Stimulated activated CD8-positive, alpha-beta memory T cell treated with anti-CD3 and anti-CD28 coated beads, Interleukin-7, amount 100 ng/mL, for 48 hours (primary cell): ENCODE measurements around the gene GRIA4.
"Not testable (repeated sequence)": the region's sequence is repeated elsewhere in the genome, so short reads cannot be mapped to it uniquely, and the experiment has no call there.

ENCODE experiments used
- DNase-seq, 2 donors: peaks; one replicate each; pipeline ENCODE4 v3.0.0-alpha.2; 2020; ENCODE audit warnings: low read depth in 1 of 2; ENCODE audit errors: extremely low read depth in 1 of 2

GRIA4 gene

DNA sequence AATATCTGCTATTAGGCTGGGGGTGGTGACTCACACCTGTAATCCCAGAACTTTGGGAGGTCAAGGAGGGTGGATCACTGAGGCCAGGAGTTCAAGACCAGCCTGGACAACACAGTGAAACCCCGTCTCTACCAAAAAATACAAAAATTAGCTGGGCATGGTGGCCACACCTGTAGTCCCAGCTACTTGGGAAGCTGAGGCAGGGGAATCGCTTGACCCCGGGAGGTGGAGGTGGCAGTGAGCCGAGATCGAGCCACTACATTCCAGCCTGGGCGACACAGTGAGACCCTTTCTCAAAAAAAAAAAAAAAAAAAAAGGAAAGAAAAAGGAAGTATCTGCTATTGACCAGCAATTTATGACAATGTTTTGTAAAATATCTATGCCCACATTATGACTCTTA is 176.0 kb downstream of the GRIA4 start:
- not testable (repeated sequence) for DNase-seq

DNA sequence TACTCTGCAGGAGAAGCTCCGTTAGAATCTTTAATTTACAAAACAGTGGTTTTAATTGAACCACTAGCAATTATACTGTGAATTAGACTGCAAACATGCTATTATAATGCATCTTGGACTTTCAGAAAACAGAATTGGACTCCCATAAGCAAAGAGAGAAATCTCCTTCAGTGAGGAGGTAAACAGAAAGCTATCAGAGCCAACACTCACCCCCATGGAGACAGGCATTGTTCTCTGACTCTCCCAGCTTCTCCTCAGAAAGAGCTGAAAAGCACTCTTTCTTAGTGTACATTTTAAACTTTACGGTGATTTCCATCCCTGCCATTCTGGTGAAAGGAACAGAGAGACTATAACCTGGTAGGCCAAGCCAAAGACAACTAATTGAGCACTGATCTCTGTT is 176.9 kb downstream of the GRIA4 start:
- DNase-seq: no peak

DNA sequence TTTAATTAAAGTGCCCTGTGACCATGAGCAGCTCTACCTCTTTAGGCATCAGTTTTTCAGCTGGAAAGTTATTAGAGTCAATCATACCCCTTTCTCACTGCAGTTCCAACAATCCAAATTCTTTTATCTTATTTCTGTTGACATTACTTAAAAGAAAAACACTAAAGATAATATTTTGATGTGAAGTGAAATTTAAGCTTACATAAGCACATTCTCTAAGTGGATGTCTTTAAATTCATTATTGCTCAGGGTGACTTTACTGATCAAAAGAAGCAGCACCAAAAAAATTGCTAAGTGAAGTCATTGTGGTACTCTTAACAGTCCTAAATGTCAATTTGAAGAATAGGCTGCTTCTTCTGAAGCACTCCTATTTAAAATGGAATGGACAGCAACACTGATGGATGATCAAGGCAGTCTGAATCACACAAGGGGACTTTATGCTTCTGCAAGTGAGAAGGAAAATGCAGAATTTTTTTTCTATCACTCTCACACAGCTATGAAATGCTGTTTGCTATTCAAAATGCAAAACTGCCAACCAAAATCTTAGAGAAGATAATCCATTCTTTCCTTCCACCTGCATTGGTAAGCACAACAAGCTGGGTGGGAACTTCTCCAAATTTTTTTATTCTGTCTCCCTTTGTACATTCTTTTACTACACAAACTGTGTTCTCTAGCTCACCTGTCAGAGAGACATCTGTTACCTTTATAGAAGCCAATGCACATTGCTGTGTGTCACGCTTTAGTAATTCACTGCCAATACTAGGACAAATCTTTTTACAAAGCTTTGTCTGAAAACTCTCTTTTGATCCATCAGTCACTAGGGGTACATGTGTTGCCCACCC is 179.9 kb downstream of the GRIA4 start:
- DNase-seq: no peak

DNA sequence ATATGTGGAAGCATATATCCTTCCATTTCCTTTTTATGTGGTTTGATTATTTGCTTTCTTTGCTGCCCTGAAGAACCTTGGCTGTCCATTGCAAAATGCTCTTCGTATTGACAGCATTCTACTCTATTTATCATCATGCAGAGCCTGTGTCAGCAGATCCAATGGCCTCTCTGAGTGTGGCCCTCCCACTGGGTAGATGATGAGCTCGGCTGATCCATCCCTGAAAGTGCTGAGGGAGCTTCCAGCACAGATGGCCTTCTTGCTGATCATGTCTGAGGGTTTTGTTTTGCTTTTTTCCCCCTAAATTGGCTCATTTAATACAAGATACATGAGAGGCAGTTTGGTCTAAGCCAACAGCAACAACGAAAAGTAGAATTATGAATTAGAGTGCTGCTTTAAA is 181.0 kb downstream of the GRIA4 start:
- DNase-seq: no peak

DNA sequence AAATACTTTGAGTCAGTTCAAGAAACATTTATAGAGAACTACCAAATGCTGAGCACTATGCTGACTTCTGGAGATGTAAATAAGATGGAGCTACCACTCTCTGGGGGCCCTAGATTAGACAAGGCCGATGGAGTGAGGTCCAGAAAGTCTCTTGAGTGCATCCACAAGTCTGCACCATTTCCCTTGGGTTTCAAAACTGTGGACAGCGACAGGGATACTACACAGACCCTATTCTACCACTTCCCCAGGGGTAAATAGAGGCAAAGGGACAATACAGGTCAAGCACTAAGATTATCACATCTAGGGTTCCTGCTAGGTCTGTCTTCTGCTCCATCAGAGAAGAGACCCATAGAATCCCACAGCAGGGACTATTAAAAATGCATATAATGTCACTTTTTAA is 183.2 kb downstream of the GRIA4 start:
- no peak for DNase-seq

DNA sequence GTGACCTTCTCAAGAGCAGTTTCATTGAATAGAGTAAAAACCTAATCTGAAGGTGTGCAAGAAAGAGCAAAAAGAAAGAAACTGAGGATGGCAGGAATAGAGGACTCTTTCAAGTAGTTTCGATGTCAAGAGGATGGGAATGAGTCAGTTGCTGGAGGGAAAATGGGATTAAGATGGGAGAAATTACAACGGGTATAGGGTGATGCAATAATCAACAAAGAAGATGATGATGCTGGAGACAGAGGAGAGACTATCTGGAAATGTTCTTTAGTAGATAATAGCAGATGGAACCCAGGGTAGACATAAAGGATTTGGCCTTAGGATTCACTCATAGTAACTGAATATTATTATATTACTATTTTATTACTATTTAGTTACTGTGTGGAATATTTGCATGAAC is 189.4 kb downstream of the GRIA4 start:
- DNase-seq: no peak

DNA sequence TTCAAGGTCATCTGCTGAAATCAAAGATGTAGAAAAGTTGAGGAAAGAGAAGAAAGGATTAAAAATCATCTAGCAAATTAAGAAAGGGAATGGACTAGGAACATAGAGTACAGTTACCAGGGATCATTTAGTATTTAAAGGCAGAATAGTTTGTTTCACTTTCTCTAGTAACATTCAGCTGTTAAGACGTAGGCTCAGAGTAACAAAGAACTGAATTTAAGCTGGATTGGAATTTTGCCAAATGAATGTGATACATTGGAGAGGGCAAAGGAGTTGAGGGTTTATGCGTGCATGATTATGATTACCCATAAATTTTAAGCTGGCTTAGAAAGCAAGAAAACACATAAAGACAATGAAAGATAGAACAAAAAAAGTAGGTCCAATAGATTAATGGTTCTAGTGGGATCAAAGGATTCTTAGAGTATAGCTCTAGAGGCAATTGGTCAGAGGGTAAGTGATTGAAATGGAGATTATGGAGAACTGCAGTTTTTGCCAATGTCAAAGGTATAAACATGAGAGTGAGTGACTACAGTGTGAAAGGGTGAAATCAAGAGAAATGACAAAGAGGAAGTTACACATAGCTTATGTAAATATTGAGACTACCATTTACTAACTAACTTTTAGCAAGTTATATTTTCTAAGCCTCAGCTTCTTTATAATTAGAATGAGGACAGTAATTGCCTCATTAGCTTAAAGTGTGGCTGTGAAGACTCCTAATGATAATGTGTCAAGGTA is 190.0 kb downstream of the GRIA4 start:
- no peak for DNase-seq

DNA sequence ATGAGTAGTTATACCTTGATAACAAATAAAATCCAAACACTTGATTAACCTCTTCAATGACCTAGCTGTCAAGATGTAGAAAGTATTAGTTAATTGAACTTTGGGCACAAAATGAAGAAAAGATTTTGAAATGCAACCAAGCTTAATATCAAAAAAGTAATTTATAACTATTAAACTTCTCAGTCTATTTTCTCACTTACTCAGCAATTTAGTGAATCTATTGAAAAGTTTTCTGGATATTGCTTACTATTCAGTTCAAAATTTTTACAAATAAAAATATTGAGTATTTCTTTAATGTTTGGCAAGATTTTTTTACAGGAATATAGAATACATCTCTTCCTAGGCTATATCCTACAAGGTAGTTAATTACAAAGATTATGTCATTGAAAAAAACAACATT is 192.5 kb downstream of the GRIA4 start:
- no peak for DNase-seq

DNA sequence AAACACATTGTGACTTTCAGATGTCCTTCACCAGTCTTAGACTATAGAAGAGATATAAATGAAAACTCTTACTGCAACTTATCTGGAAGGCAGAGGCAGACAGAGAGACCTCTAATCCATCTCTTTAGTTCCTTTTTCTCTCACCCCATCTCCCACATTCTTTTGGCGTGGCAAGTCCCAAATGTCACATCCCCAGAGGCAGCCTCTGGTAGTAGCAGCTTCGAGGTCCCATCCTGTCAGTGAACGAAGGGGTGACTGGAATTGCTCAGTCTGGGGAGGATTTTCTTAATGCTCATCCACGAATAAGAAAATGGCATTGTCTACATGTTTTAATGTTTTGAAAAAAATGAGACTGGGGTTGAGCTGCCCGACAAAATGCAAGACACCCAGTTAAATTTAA is 201.4 kb downstream of the GRIA4 start:
- DNase-seq: no peak

DNA sequence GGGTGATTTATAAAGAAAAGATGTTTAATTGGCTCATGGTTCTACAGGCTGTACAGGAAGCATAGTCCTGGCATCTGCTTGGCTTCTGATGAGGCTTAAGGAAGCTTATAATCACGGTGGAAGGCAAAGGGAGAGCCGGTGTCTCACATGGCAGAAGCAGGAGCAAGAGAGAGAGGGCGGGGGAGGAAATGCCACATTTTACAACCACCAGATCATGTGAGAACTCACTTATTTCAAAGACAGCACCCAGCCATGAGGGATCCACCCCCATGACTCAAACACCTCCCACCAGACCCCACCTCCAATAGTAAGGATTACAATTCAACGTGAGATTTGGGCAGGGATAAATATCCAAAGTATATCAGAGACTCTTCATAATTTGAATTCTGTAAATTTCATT is 211.5 kb downstream of the GRIA4 start:
- no peak for DNase-seq

DNA sequence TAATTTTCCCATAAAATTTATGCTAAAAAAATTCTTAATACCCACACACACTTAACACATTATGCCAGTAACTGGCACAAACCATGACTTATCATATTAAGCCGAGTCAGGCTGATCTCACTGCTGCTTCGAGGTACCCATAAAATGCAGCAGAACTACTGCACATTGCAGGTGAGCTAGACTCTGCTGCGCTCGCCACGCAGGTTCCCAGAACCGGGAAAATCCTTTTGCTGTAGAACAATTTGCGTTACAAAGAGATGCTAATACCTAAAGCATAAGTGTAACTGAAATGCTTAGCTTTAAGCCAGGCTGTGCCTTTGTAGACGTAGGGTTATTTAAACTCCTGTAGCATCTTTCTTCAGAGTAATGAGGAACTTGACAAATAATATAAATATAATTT is 211.9 kb downstream of the GRIA4 start:
- no peak for DNase-seq

DNA sequence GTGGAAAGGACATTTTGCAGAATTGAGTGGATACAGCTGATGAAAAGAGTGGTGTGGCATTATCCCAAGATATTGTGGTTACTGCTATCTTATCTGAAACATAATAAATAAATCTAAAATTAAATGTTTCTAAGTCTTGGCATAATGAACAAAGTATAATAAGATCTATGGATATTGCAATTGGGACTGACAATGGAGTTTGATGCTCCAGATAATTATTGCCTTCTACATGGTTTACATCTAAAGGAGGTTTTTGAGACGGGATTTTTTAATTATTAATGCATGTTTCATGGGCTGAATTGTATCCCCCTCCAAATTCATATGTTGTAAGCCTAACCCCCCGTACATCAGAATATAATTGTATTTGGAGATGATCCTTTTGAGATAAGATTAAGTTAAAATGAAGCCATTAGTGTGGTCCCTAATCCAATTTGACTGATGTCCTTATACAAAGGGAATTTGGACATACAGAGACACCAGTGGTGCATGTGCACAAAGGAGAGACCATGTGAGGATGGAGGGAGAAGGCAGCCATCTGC is 213.7 kb downstream of the GRIA4 start:
- no peak for DNase-seq

DNA sequence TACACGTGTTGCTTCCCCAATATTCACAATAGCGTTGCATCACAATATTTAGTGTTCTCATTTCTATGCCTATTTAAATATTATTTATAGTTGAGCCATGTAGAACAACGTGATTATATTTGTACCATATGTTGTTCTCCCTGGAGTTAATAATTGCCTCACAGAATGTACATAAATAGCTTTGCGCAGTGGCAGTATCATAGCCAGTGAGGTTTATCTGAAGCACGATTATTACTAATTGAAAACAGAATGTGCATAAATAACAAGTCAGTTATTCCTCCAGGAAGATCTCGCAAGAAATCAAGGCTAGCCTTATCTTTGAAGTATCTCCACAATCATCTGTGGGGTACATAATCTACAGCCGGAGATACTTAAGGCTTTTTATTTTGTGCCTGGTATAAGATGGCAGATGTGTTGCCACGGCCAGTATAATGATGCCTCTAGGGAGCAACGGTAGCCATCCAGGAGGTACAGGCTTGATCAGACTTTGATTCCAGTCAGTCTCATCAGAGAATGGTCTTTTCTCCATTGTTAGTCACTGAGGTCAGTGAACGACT is 214.7 kb downstream of the GRIA4 start:
- DNase-seq: no peak

DNA sequence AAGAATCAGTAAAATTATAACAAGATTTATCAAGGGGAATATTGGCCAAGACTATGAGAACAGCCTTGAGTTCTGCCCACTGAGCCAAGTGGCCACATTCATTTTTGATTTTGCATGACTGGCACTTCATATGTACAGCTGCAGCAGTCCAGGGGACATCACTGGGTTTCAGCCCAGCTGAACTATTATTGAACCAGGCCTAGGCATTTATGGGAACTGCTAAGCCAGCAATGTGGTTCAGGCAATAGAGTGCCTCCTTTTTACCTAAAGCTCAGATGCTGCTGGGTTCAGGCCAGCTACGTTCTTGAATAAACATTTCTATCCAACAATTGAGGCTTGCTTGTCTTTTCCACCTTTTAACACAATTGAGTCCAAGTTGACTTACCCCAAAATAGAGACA is 215.3 kb downstream of the GRIA4 start:
- DNase-seq: no peak

DNA sequence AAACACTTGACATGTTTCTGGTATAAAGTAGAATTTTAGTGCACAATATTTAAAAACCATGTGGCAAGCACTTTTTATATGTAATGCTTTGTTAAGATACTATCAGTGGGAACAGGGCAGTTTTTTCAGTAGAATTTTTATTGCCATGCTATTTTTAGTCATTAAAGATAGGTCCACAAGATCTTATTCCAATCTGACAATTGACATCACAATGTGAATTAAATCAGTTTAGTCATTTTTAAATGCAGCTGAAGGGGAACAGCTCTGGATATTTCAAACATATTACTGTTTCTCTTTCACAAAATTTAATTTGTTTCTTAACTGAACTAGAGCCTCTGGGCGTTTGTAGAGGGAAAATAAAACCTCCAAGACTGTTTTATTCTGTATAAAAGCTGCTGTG is 218.0 kb downstream of the GRIA4 start:
- DNase-seq: no peak

DNA sequence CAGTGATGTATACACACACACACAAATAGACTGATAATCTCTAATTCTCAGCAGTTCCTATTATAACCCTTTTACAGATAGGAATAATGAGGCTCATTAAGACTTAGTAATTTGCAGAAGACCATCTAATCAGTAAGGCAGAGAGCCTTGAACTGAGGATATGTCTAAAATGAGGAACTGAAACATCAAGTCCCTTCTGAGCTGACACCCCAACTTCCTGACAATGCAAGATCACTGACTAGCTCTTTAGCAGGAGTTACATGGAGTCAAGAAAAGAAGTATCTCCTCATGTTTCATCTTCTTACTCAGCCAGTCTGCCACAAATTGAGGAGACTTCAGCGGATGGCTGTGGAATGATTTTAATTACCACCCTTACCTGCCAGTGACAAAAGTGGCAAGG is 219.2 kb downstream of the GRIA4 start:
- DNase-seq: no peak

DNA sequence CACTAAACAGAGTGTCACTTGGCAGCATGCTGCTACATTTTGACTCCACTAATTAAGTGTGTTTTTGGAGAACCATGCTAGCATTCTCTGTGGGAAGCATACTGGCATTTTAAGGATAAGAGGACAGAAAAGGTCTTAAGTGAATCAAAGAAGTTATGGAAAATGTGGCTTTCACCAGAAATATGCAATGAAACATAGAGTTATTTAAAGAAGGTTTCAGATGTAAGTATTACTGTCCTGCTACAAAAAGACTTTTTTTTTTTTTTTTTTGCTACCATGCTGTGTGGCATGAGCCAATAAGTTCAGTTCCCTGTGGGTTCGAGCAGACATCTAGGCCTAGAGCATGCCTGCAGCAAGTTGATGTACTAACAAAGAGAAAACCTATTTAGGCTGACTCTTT is 224.6 kb downstream of the GRIA4 start:
- DNase-seq: no peak

DNA sequence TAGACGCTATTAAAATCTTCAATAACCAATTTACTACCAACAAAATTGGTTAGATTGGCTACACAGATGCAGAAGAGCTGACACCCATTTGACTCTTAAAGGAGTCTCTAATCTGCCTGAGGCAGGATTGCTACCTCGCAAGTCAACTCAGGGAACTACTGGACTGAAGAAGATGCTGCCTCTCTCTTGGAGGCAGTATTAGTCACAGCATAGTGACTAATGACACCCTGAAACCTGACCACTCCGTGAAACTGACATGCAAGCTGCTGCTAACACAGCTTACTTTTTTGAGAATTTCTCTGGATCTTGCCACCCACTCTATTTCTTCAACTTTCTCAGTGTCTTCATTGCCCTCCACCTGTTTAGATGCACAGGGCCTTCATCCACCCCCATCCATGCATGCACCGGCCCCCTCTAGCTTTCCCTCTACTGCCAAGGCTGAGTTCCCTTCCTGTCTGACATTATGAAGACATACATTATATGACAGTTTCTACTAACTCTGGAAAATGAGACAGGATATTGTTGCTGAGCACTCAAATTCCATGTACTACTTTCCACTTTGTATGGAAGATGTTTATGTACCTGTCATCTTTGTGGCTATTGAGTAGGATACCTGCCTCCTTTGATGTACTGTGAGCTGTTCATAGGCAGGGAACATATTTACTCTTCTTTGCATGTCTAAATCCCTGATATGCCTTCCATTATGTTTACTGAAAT is 229.0 kb downstream of the GRIA4 start:
- no peak for DNase-seq

DNA sequence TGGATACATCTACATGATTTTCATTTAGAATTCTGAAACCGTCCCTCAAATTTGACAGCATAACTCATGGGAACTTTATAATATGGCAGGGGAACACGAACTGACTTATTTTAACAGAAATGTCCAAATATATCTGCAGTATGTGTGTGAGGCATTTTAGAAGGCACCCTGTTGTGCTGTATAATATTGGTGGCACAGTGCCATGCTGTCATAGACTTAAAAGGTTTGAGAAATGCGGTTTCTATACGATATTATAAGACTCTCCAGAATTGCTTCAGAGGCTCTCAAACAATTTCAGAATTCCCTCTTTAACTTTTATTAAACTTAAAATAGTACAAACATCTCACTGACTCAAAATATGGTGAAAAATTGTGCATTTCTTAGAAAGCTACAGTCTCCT is 230.5 kb downstream of the GRIA4 start:
- no peak for DNase-seq

DNA sequence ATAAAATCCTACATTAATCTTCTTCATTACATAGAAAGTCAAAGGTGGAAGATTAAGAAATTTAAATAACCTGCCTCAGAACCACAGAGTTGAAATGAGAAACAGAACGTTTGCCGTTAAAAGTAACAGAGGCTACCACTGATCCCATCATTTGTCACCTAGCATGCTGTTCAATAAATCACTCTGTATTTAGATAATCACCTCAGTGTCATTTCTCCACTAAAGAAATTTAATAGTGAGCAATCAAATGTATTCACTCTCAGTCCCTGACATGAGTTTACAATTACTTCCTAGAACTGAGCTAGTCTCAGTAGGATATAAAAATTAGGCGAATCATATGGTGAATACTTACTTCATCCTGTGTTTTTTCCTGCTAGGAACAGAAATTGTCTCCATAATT is 242.5 kb downstream of the GRIA4 start:
- DNase-seq: no peak

DNA sequence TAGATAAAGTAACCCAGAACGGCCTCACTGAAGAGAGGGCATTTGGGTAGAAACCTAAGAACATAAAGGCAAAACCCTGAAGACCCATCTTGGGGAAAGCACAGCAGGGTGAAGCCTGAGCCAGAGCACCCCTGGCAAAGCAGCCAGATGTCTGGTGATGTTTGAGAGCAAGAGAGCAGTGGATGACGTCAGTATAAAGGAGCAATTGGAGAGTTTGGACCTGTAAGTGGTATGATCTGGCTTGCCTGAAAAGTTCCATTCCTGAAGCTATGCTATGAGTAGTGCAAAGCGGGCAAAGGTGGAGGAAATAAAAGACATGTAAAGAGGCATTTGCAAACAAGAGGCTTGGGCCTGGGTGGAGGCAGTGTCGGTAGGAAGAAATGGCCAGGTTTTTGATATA is 244.4 kb downstream of the GRIA4 start:
- DNase-seq: no peak
